OCI-LY1 (cell line): ENCODE measurements around the gene FAM3D.

Experiments used
- EZH2 ChIP-seq: fragments of 200-600 bp; sonication (generic), shearing (Covaris generic); IDR thresholded peaks from 2 replicates; pipeline ENCODE4 v1.8.0; 2017; ENCODE audit warnings: borderline replicate concordance, mixed run types, mild to moderate bottlenecking, antibody characterized with exemption, low read length, moderate library complexity, mixed read lengths
- TF ChIP-seq, protein P1 (sequence below): fragments of 200-600 bp; sonication (generic), shearing (Covaris generic); IDR thresholded peaks from 2 replicates; pipeline ENCODE4 v1.5.1; 2017; ENCODE audit warnings: mild to moderate bottlenecking, antibody characterized with exemption, low read length, moderate library complexity, mixed read lengths

DNA sequence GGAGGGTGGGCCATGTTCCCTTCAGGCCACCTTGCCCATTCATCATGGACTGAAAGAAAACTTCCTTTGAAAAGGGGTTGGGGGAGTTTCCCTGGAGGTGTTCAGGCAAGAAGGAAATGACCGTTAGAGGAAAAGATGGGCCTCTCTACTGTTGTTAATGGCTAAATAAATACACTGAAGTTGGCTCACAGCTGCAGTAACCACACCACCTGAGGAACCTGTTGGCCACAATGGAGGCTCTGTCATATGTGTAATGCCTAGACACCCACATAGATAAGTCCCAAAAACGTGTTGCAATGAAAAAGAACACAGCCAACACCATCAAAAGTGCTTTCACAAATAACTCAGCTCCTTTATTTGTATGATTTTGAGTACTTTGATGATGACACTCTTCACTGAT is 38.2 kb upstream of the FAM3D start:
- TF ChIP-seq, protein P1, sequence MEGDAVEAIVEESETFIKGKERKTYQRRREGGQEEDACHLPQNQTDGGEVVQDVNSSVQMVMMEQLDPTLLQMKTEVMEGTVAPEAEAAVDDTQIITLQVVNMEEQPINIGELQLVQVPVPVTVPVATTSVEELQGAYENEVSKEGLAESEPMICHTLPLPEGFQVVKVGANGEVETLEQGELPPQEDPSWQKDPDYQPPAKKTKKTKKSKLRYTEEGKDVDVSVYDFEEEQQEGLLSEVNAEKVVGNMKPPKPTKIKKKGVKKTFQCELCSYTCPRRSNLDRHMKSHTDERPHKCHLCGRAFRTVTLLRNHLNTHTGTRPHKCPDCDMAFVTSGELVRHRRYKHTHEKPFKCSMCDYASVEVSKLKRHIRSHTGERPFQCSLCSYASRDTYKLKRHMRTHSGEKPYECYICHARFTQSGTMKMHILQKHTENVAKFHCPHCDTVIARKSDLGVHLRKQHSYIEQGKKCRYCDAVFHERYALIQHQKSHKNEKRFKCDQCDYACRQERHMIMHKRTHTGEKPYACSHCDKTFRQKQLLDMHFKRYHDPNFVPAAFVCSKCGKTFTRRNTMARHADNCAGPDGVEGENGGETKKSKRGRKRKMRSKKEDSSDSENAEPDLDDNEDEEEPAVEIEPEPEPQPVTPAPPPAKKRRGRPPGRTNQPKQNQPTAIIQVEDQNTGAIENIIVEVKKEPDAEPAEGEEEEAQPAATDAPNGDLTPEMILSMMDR, result no peak
- no peak for TF ChIP-seq EZH2
